K562 (cell line): ENCODE measurements around the gene ELF1. TPM values are rescaled to one million over a fixed set of nuclear protein-coding genes. Genes with fewer than 3 reads are reported as not detected.

Experiments
- BCL6 ChIP-seq: fragments of 250-450 bp; sonication (Bioruptor Pico); IDR thresholded peaks from 2 replicates; pipeline ENCODE4 v1.4.0; 2020
- BRF1 ChIP-seq: IDR thresholded peaks from 3 replicates; pipeline ENCODE4 v1.6.1; 2011; ENCODE audit warnings: borderline replicate concordance, mild to moderate bottlenecking; ENCODE audit not compliant: insufficient read length; ENCODE audit errors: extremely low read depth
- ELF2 ChIP-seq: fragments of 250-450 bp; sonication (Bioruptor Pico); IDR thresholded peaks from 2 replicates; pipeline ENCODE4 v1.5.0; 2021; ENCODE audit warnings: mild to moderate bottlenecking
- HIVEP1 ChIP-seq: fragments of 250-450 bp; sonication (Bioruptor Pico); IDR thresholded peaks from 2 replicates; pipeline ENCODE4 v1.4.0; 2020; ENCODE audit warnings: mild to moderate bottlenecking
- LEF1 ChIP-seq: fragments of 450-650 bp; IDR thresholded peaks from 2 replicates; pipeline ENCODE4 v1.6.1; 2016; ENCODE audit warnings: mild to moderate bottlenecking
- MTA2 ChIP-seq: fragments of 450-650 bp; IDR thresholded peaks from 2 replicates; pipeline ENCODE4 v1.6.1; 2016; ENCODE audit warnings: low read depth
- MXI1 ChIP-seq: IDR thresholded peaks from 2 replicates; pipeline ENCODE4 v1.6.1; 2011; ENCODE audit warnings: low read depth, mild to moderate bottlenecking, improper control_type of control experiment, low read length
- MYC ChIP-seq, 2 experiments: fragments of 250-450 bp in 1 of 2; sonication (Bioruptor Pico) in 1 of 2; IDR thresholded peaks; 2 replicates each; pipeline versions ENCODE4 v1.5.1 to v1.6.1; 2012 to 2021; ENCODE audit warnings: low read depth in 2 of 2, borderline replicate concordance in 1 of 2, improper control_type of control experiment in 1 of 2, low read length in 1 of 2, mild to moderate bottlenecking in 1 of 2, moderate library complexity in 1 of 2
- PML ChIP-seq: IDR thresholded peaks from 2 replicates; pipeline ENCODE4 v1.6.1; 2012; ENCODE audit warnings: low read length, inconsistent platforms
- TAL1 ChIP-seq: fragments of 450-650 bp; IDR thresholded peaks from 2 replicates; pipeline ENCODE4 v1.6.1; 2016; ENCODE audit warnings: mild to moderate bottlenecking
- TEAD2 ChIP-seq: fragments of 450-650 bp; IDR thresholded peaks from 2 replicates; pipeline ENCODE4 v1.6.1; 2016; ENCODE audit warnings: missing genetic modification characterization, control low read depth, missing compliant biosample characterization
- ZKSCAN3 ChIP-seq: fragments of 250-450 bp; sonication (Bioruptor Pico); IDR thresholded peaks from 2 replicates; pipeline ENCODE4 v1.4.0; 2020
- ZNF217 ChIP-seq: sonication (generic); formaldehyde crosslinking; IDR thresholded peaks from 2 replicates; pipeline ENCODE4 v1.8.0; 2022; ENCODE audit warnings: mild to moderate bottlenecking, missing genetic modification reagents
- ZNF57 ChIP-seq: fragments of 450-650 bp; formaldehyde crosslinking; IDR thresholded peaks from 2 replicates; pipeline ENCODE4 v1.4.0; 2020; ENCODE audit warnings: mild to moderate bottlenecking, moderate library complexity
- ZNF780A ChIP-seq: fragments of 250-450 bp; sonication (Bioruptor Pico); IDR thresholded peaks from 2 replicates; pipeline ENCODE4 v1.5.0; 2021; ENCODE audit warnings: mild to moderate bottlenecking
- polyA plus RNA-seq, 8 experiments: library from polyadenylated mRNA; depleted of rRNA in 4 of 8; stranded (reverse) in 5 of 8; unstranded in 3 of 8; fragments of >200 nt; fragmentation: Nextera tagmentation in 2 of 8; fragmentation: Illumina TruSeq in 1 of 8; extraction: Ambion mirVana in 2 of 8; extraction: Trizol in 1 of 8; gene quantifications; 2 replicates each; pipeline versions ENCODE4 v1.2.1 to v1.2.3, GENCODE V29; 2011 to 2014; ENCODE audit warnings: inconsistent platforms in 1 of 8, missing spikeins in 1 of 8
- total RNA-seq, 7 experiments: library from RNA; depleted of rRNA in 6 of 7; stranded (reverse); fragments of >200 nt in 6 of 7; fragmentation: Illumina TruSeq in 2 of 7; extraction: Trizol in 2 of 7; gene quantifications; 2 replicates each; pipeline versions ENCODE4 v1.2.1 to v1.2.3, GENCODE V29; 2011 to 2021; ENCODE audit warnings: low replicate concordance in 1 of 7
- TF ChIP-seq, protein P1 (sequence below): fragments of 450-650 bp; formaldehyde crosslinking; conservative IDR thresholded peaks from 2 replicates; pipeline ENCODE4 v1.4.0; 2022; ENCODE audit warnings: mild to moderate bottlenecking, missing genetic modification characterization
- TF ChIP-seq, protein P2 (sequence below): IDR thresholded peaks from 2 replicates; pipeline ENCODE4 v1.6.1; 2011; ENCODE audit not compliant: insufficient read length; ENCODE audit errors: extremely low read depth
- TF ChIP-seq, protein P3 (sequence below): fragments of 250-450 bp; sonication (Bioruptor Pico); IDR thresholded peaks from 2 replicates; pipeline ENCODE4 v1.4.0; 2020; ENCODE audit warnings: mild to moderate bottlenecking, moderate library complexity, borderline replicate concordance
- TF ChIP-seq, protein P4 (sequence below): IDR thresholded peaks from 2 replicates; pipeline ENCODE4 v1.6.1; 2014; ENCODE audit warnings: antibody characterized with exemption
- TF ChIP-seq, protein P5 (sequence below): fragments of 450-650 bp; formaldehyde crosslinking; IDR thresholded peaks from 2 replicates; pipeline ENCODE4 v1.4.0; 2020; ENCODE audit warnings: mild to moderate bottlenecking, mixed read lengths
- TF ChIP-seq, protein P6 (sequence below): fragments of 450-650 bp; conservative IDR thresholded peaks from 2 replicates; pipeline ENCODE4 v1.6.1; 2016; ENCODE audit warnings: missing genetic modification characterization, low read depth, mild to moderate bottlenecking, missing compliant biosample characterization, moderate library complexity

ELF1 gene
- total and polyA plus RNA-seq, 9 of the 15 experiments (the other 6 are each of a cell fraction or from before 2014, with no cell fraction given): 24.7 to 54.4 (median 33.4) TPM

DNA sequence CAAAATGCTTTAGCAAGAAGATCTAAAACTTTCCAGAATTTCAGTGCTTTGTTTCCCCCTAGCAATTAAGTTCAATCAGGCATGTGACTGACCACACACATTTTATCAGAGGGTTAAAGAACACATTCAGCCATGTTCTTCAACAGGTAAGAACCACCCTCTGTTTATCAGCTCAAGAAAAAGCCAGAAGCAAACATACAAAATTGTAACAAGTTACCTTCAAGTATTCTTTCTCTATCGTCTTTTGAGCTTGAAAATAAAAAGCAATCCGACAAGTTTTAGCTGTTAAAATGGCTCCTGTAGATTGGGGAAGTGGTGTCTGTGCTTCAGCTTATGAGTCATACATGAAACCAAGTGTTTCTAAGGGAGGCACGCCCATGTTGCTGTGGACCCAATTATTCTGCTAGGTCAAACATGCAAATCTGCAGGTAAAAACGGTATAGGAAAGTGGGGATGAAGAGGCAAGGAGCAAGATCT lies at the start of gene ELF1 (continued):
- TF ChIP-seq ZNF217 (CRISPR knock-in tag): no peak
- TF ChIP-seq ZNF780A: no peak
- TF ChIP-seq BRF1: no peak
- TF ChIP-seq, protein P1, sequence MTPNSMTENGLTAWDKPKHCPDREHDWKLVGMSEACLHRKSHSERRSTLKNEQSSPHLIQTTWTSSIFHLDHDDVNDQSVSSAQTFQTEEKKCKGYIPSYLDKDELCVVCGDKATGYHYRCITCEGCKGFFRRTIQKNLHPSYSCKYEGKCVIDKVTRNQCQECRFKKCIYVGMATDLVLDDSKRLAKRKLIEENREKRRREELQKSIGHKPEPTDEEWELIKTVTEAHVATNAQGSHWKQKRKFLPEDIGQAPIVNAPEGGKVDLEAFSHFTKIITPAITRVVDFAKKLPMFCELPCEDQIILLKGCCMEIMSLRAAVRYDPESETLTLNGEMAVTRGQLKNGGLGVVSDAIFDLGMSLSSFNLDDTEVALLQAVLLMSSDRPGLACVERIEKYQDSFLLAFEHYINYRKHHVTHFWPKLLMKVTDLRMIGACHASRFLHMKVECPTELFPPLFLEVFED (CRISPR knock-in tag): 0 out of 2 replicates have a peak, but pooled peaks have one; percentile 58
- TF ChIP-seq, protein P2, sequence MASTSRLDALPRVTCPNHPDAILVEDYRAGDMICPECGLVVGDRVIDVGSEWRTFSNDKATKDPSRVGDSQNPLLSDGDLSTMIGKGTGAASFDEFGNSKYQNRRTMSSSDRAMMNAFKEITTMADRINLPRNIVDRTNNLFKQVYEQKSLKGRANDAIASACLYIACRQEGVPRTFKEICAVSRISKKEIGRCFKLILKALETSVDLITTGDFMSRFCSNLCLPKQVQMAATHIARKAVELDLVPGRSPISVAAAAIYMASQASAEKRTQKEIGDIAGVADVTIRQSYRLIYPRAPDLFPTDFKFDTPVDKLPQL: no peak
- TF ChIP-seq, protein P3, sequence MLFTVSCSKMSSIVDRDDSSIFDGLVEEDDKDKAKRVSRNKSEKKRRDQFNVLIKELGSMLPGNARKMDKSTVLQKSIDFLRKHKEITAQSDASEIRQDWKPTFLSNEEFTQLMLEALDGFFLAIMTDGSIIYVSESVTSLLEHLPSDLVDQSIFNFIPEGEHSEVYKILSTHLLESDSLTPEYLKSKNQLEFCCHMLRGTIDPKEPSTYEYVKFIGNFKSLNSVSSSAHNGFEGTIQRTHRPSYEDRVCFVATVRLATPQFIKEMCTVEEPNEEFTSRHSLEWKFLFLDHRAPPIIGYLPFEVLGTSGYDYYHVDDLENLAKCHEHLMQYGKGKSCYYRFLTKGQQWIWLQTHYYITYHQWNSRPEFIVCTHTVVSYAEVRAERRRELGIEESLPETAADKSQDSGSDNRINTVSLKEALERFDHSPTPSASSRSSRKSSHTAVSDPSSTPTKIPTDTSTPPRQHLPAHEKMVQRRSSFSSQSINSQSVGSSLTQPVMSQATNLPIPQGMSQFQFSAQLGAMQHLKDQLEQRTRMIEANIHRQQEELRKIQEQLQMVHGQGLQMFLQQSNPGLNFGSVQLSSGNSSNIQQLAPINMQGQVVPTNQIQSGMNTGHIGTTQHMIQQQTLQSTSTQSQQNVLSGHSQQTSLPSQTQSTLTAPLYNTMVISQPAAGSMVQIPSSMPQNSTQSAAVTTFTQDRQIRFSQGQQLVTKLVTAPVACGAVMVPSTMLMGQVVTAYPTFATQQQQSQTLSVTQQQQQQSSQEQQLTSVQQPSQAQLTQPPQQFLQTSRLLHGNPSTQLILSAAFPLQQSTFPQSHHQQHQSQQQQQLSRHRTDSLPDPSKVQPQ: no peak
- TF ChIP-seq, protein P4, sequence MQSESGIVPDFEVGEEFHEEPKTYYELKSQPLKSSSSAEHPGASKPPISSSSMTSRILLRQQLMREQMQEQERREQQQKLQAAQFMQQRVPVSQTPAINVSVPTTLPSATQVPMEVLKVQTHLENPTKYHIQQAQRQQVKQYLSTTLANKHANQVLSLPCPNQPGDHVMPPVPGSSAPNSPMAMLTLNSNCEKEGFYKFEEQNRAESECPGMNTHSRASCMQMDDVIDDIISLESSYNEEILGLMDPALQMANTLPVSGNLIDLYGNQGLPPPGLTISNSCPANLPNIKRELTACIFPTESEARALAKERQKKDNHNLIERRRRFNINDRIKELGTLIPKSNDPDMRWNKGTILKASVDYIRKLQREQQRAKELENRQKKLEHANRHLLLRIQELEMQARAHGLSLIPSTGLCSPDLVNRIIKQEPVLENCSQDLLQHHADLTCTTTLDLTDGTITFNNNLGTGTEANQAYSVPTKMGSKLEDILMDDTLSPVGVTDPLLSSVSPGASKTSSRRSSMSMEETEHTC: 0 out of 2 replicates have a peak, but pooled peaks have one; percentile 39
- TF ChIP-seq LEF1: peak; percentile 73; the same call in 1 of the 2 replicates
- TF ChIP-seq BCL6 (CRISPR knock-in tag): no peak
- no peak for TF ChIP-seq HIVEP1 (CRISPR knock-in tag)
- peak; percentile 39; the same call in 1 of the 2 replicates for TF ChIP-seq TEAD2 (tag)
- no peak for TF ChIP-seq ZKSCAN3 (CRISPR knock-in tag)
- no peak for TF ChIP-seq ZNF57 (CRISPR knock-in tag)
- TF ChIP-seq MTA2: no peak
- TF ChIP-seq, protein P5, sequence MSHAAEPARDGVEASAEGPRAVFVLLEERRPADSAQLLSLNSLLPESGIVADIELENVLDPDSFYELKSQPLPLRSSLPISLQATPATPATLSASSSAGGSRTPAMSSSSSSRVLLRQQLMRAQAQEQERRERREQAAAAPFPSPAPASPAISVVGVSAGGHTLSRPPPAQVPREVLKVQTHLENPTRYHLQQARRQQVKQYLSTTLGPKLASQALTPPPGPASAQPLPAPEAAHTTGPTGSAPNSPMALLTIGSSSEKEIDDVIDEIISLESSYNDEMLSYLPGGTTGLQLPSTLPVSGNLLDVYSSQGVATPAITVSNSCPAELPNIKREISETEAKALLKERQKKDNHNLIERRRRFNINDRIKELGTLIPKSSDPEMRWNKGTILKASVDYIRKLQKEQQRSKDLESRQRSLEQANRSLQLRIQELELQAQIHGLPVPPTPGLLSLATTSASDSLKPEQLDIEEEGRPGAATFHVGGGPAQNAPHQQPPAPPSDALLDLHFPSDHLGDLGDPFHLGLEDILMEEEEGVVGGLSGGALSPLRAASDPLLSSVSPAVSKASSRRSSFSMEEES: no peak
- TF ChIP-seq TAL1: no peak; the same call in 1 of the 2 replicates
- TF ChIP-seq, protein P6, sequence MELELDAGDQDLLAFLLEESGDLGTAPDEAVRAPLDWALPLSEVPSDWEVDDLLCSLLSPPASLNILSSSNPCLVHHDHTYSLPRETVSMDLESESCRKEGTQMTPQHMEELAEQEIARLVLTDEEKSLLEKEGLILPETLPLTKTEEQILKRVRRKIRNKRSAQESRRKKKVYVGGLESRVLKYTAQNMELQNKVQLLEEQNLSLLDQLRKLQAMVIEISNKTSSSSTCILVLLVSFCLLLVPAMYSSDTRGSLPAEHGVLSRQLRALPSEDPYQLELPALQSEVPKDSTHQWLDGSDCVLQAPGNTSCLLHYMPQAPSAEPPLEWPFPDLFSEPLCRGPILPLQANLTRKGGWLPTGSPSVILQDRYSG (tag): no peak
- TF ChIP-seq MXI1: no peak
- TF ChIP-seq MYC (IDR thresholded peaks at IDR 0.05; ENCODE audit: low read depth, low read length): peak; percentile 71
- no peak for TF ChIP-seq MYC (CRISPR knock-in tag; IDR thresholded peaks at IDR 0.05; ENCODE audit: borderline replicate concordance, low read depth)
- 0 out of 2 replicates have a peak, but pooled peaks have one; percentile 29 for TF ChIP-seq PML
- no peak for TF ChIP-seq ELF2 (CRISPR knock-in tag)
